ENCODE results near the gene MRPL18. TPM values are rescaled to one million over a fixed set of nuclear protein-coding genes. Genes with fewer than 3 reads are reported as not detected.

The MRPL18 gene
- total and polyA plus RNA-seq, 9 of the 15 experiments (the other 6 are each of a cell fraction or from before 2014, with no cell fraction given), result 149 to 456 (median 196) TPM

GRCh38 chr6:159788753-159789376 lies 1.4 kb upstream of the MRPL18 start (continued):
- TF ChIP-seq NR3C1 (CRISPR knock-in tag; IDR thresholded peaks at IDR 0.05), result peak; percentile 47
- TF ChIP-seq SAP30 (IDR thresholded peaks at IDR 0.05; ENCODE audit: borderline replicate concordance, insufficient read depth, low read depth, low read length, poor library complexity, severe bottlenecking), result peak; percentile 87
- TF ChIP-seq ZZZ3 (IDR thresholded peaks at IDR 0.05), result no peak
- peak; percentile 55; the same call in 1 of the 2 replicates for TF ChIP-seq ARID4B (CRISPR knock-in tag; IDR thresholded peaks at IDR 0.05)
- TF ChIP-seq MAX (CRISPR knock-in tag; IDR thresholded peaks at IDR 0.05), result peak; percentile 56; the same call in 1 of the 2 replicates
- TF ChIP-seq ZBED1 (IDR thresholded peaks at IDR 0.05), result no peak
- peak; percentile 73 to 85; a peak in 2 of 4 replicates for TF ChIP-seq SIN3A (IDR thresholded peaks at IDR 0.05; ENCODE audit: borderline replicate concordance in 2 of 2, control insufficient read depth in 1 of 2, low read depth in 2 of 2, low read length in 2 of 2)
- TF ChIP-seq ZC3H4 (CRISPR knock-in tag; IDR thresholded peaks at IDR 0.05; ENCODE audit: borderline replicate concordance), result peak; percentile 60; the same call in 1 of the 2 replicates
- TF ChIP-seq ZNF197 (CRISPR knock-in tag; IDR thresholded peaks at IDR 0.05; ENCODE audit: low read depth), result peak; percentile 29; the same call in 1 of the 2 replicates
- no peak for TF ChIP-seq NFXL1 (CRISPR knock-in tag; IDR thresholded peaks at IDR 0.05)
- peak; percentile 12 for TF ChIP-seq HMGN3 (IDR thresholded peaks at IDR 0.05; ENCODE audit: borderline replicate concordance, extremely low read depth, insufficient read length, low read depth, low read length)
- TF ChIP-seq ZBTB7A (IDR thresholded peaks at IDR 0.05; ENCODE audit: borderline replicate concordance, control insufficient read depth, low read depth, low read length), result peak; percentile 18; the same call in 1 of the 2 replicates
- no peak for TF ChIP-seq TAL1 (IDR thresholded peaks at IDR 0.05)
- peak; percentile 93 for TF ChIP-seq CHD1 (IDR thresholded peaks at IDR 0.05; ENCODE audit: low read length)
- peak; percentile 70 for TF ChIP-seq SAFB (IDR thresholded peaks at IDR 0.05; ENCODE audit: borderline replicate concordance, low read depth, low read length)
- 0 out of 2 replicates have a peak, but pooled peaks have one; percentile 45 for TF ChIP-seq ZSCAN29 (IDR thresholded peaks at IDR 0.05)
- TF ChIP-seq CCNT2 (IDR thresholded peaks at IDR 0.05; ENCODE audit: borderline replicate concordance, extremely low read depth, insufficient read length, low read depth, low read length), result peak; percentile 42
- peak; percentile 36; the same call in 1 of the 2 replicates for TF ChIP-seq ZNF592 (IDR thresholded peaks at IDR 0.05)

All from K562 (cell line).